ENCODE data around the gene ZSCAN31.
"Not testable (repeated sequence)": the region's sequence is repeated elsewhere in the genome, so short reads cannot be mapped to it uniquely, and the experiment has no call there.

The ZSCAN31 gene

GRCh38 chr6:28334286-28335039 is 1.5 kb downstream of the ZSCAN31 start:
- Histone ChIP-seq H3K9me3 (replicated peaks; ENCODE audit: low read length) (no peaks in the 10 kb centered on the region), H3K9ac (ENCODE audit: low read depth, low read length) (no peak overlapping the region), H3K4me1 (ENCODE audit: control insufficient read depth, insufficient read depth, low read length) (peaks cover 8% of the 10 kb centered on the region), H3K4me3 (ENCODE audit: low read length) (peak overlapping the region; percentile 84), H3K36me3 (ENCODE audit: insufficient read depth, low read length) (no peaks in the 10 kb centered on the region), H3K27me3 (ENCODE audit: control insufficient read depth, insufficient read depth, low read length) (no peaks in the 10 kb centered on the region), H3K4me2 (ENCODE audit: low read length) (peak overlapping the region; percentile 93)

- H3K9me3 ChIP-seq (replicated peaks; ENCODE audit: low read length), result no peaks in the 10 kb centered on the region
- H3K4me2 ChIP-seq (ENCODE audit: low read length), result no peak overlapping the region
- no peak overlapping the region for H3K4me3 ChIP-seq (ENCODE audit: low read length)
- H3K9ac ChIP-seq (ENCODE audit: low read depth, low read length), result no peak overlapping the region
- peaks cover 8% of the 10 kb centered on the region for H3K4me1 ChIP-seq (ENCODE audit: control insufficient read depth, insufficient read depth, low read length)
- no peaks in the 10 kb centered on the region for H3K36me3 ChIP-seq (ENCODE audit: insufficient read depth, low read length)
- H3K27me3 ChIP-seq (ENCODE audit: control insufficient read depth, insufficient read depth, low read length), result no peaks in the 10 kb centered on the region
These were observed 2.3 kb downstream of the ZSCAN31 start for GRCh38 chr6:28333599-28334018.

- Histone ChIP-seq H3K4me3 (ENCODE audit: low read length) (no peak overlapping the region), H3K27me3 (ENCODE audit: control insufficient read depth, insufficient read depth, low read length) (no peaks in the 10 kb centered on the region), H3K4me1 (ENCODE audit: control insufficient read depth, insufficient read depth, low read length) (peaks cover 8% of the 10 kb centered on the region), H3K9me3 (replicated peaks; ENCODE audit: low read length) (no peaks in the 10 kb centered on the region), H3K4me2 (ENCODE audit: low read length) (no peak overlapping the region), H3K36me3 (ENCODE audit: insufficient read depth, low read length) (no peaks in the 10 kb centered on the region), H3K9ac (ENCODE audit: low read depth, low read length) (no peak overlapping the region)
These were observed 2.9 kb downstream of the ZSCAN31 start for GRCh38 chr6:28333047-28333446.

GRCh38 chr6:28330041-28330440 is 5.9 kb downstream of the ZSCAN31 start:
- H3K9me3 ChIP-seq (replicated peaks; ENCODE audit: low read length), result peaks cover 15% of the 10 kb centered on the region
- H3K4me3 ChIP-seq (ENCODE audit: low read length), result no peak overlapping the region
- H3K9ac ChIP-seq (ENCODE audit: low read depth, low read length), result no peak overlapping the region
- H3K4me1 ChIP-seq (ENCODE audit: control insufficient read depth, insufficient read depth, low read length), result no peaks in the 10 kb centered on the region
- peaks cover 5% of the 10 kb centered on the region for H3K36me3 ChIP-seq (ENCODE audit: insufficient read depth, low read length)
- H3K4me2 ChIP-seq (ENCODE audit: low read length), result no peak overlapping the region
- no peaks in the 10 kb centered on the region for H3K27me3 ChIP-seq (ENCODE audit: control insufficient read depth, insufficient read depth, low read length)

DNA sequence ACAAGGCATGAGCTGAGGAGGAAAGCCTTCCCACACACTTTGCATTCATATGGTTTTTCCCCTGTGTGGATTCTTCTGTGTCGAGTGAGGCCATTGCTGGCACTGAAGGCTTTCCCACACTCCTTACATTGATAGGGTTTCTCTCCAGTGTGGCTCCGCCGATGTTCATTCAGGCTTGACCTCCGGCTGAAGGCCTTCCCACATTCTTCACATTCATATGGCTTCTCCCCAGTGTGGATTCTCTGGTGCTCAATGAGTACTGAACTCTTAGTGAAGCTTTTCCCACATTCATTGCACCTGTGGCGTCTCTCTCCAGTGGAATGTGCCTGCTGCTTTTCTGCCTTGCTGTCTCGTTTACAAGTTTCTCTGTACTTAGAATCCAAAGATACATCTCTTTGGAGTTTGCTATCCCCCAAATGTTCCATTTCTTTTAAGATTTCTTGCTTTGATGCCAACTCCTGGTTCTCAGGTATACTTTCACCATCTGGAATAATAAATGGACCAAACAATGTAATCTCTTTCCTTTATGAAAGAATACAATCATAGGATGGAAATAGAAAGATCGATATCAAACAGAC is 9.5 kb downstream of the ZSCAN31 start:
- H3K36me3 ChIP-seq (ENCODE audit: insufficient read depth, low read length), result peaks cover 5% of the 10 kb centered on the region
- no peak overlapping the region for H3K9ac ChIP-seq (ENCODE audit: low read depth, low read length)
- no peaks in the 10 kb centered on the region for H3K4me1 ChIP-seq (ENCODE audit: control insufficient read depth, insufficient read depth, low read length)
- H3K27me3 ChIP-seq (ENCODE audit: control insufficient read depth, insufficient read depth, low read length), result no peaks in the 10 kb centered on the region
- H3K9me3 ChIP-seq (replicated peaks; ENCODE audit: low read length), result peaks cover 15% of the 10 kb centered on the region
- H3K4me3 ChIP-seq (ENCODE audit: low read length), result no peak overlapping the region
- no peak overlapping the region for H3K4me2 ChIP-seq (ENCODE audit: low read length)

DNA sequence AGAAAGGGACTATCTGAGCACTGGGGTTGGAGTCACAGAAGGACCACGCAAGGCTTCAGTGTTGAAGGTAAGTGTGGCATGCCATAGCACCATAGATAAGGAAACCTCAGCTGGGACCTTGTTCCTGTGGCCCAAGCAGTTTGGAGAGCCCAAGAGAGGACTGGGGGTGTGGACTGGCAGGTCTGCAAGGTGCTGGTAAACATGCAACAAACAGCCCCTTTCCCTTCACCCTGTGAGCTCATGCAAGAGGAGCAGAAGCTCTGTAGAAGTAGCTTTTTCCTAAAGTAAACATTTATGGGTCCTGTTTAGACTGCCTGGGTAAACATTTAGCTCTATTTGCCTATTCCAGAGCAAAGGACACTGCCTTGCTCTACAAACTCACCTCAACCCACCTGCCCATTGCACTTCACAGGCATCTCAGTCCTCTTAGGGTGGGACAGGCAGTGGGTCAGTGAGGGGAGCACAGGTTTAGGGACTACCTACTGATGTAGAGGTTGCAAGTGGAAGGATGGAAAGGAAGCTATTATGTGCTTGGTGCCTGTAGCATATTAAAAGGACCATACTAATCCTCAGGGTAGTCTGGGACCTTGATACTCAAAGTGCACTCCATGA is 12.0 kb downstream of the ZSCAN31 start:
- no peaks in the 10 kb centered on the region for H3K4me1 ChIP-seq (ENCODE audit: control insufficient read depth, insufficient read depth, low read length)
- no peaks in the 10 kb centered on the region for H3K27me3 ChIP-seq (ENCODE audit: control insufficient read depth, insufficient read depth, low read length)
- H3K9me3 ChIP-seq (replicated peaks; ENCODE audit: low read length), result peaks cover 15% of the 10 kb centered on the region
- H3K4me3 ChIP-seq (ENCODE audit: low read length), result no peak overlapping the region
- peaks cover 5% of the 10 kb centered on the region for H3K36me3 ChIP-seq (ENCODE audit: insufficient read depth, low read length)
- H3K4me2 ChIP-seq (ENCODE audit: low read length), result no peak overlapping the region
- no peak overlapping the region for H3K9ac ChIP-seq (ENCODE audit: low read depth, low read length)

GRCh38 chr6:28322661-28323060 is 13.3 kb downstream of the ZSCAN31 start:
- Histone ChIP-seq H3K27me3 (ENCODE audit: control insufficient read depth, insufficient read depth, low read length) (no peaks in the 10 kb centered on the region), H3K36me3 (ENCODE audit: insufficient read depth, low read length) (peaks cover 5% of the 10 kb centered on the region), H3K4me1 (ENCODE audit: control insufficient read depth, insufficient read depth, low read length) (no peaks in the 10 kb centered on the region), H3K4me3 (ENCODE audit: low read length) (no peak overlapping the region), H3K9ac (ENCODE audit: low read depth, low read length) (no peak overlapping the region), H3K4me2 (ENCODE audit: low read length) (no peak overlapping the region), H3K9me3 (replicated peaks; ENCODE audit: low read length) (peaks cover 15% of the 10 kb centered on the region)

- not testable (repeated sequence) for H3K9me3 ChIP-seq (replicated peaks; ENCODE audit: low read length); H3K4me1 ChIP-seq (ENCODE audit: control insufficient read depth, insufficient read depth, low read length); H3K27me3 ChIP-seq (ENCODE audit: control insufficient read depth, insufficient read depth, low read length); H3K4me3 ChIP-seq (ENCODE audit: low read length); H3K9ac ChIP-seq (ENCODE audit: low read depth, low read length); H3K36me3 ChIP-seq (ENCODE audit: insufficient read depth, low read length); H3K4me2 ChIP-seq (ENCODE audit: low read length)
These were observed 18.1 kb downstream of the ZSCAN31 start for GRCh38 chr6:28317866-28318265.

DNA sequence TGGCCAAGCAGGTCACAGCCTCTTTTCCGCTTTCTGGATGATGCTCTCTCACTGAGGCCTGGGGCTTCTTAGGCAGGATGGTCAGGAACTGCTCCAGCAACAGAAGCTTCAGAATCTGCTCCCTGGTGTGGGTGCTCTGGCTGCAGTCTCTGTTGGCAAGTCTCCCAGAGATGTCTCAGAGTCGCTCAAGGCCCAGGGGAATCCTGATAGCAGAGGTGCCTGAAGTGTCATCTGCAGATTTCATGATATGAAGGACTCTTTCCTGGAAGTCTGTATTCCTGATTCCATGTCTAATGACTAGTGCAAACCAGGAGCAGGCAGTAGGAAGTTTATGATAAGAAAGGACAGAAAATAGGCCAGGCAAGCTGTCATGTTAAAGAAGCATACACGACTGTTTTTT is 20.3 kb downstream of the ZSCAN31 start:
- no peaks in the 10 kb centered on the region for H3K36me3 ChIP-seq (ENCODE audit: insufficient read depth, low read length)
- no peaks in the 10 kb centered on the region for H3K27me3 ChIP-seq (ENCODE audit: control insufficient read depth, insufficient read depth, low read length)
- H3K9me3 ChIP-seq (replicated peaks; ENCODE audit: low read length), result no peaks in the 10 kb centered on the region
- H3K9ac ChIP-seq (ENCODE audit: low read depth, low read length), result no peak overlapping the region
- H3K4me1 ChIP-seq (ENCODE audit: control insufficient read depth, insufficient read depth, low read length), result no peaks in the 10 kb centered on the region
- H3K4me3 ChIP-seq (ENCODE audit: low read length), result no peak overlapping the region
- H3K4me2 ChIP-seq (ENCODE audit: low read length), result no peak overlapping the region

- Histone ChIP-seq H3K27me3 (ENCODE audit: control insufficient read depth, insufficient read depth, low read length) (no peaks in the 10 kb centered on the region), H3K36me3 (ENCODE audit: insufficient read depth, low read length) (no peaks in the 10 kb centered on the region), H3K4me2 (ENCODE audit: low read length) (no peak overlapping the region), H3K4me1 (ENCODE audit: control insufficient read depth, insufficient read depth, low read length) (no peaks in the 10 kb centered on the region), H3K4me3 (ENCODE audit: low read length) (no peak overlapping the region), H3K9ac (ENCODE audit: low read depth, low read length) (no peak overlapping the region), H3K9me3 (replicated peaks; ENCODE audit: low read length) (no peaks in the 10 kb centered on the region)
These were observed 23.0 kb downstream of the ZSCAN31 start for GRCh38 chr6:28312939-28313338.

- Histone ChIP-seq H3K36me3 (ENCODE audit: insufficient read depth, low read length) (no peaks in the 10 kb centered on the region), H3K27me3 (ENCODE audit: control insufficient read depth, insufficient read depth, low read length) (no peaks in the 10 kb centered on the region)
These were observed 24.7 kb downstream of the ZSCAN31 start for GRCh38 chr6:28311139-28311823.

More at GRCh38 chr6:28311139-28311823, 24.7 kb downstream of the ZSCAN31 start:
- no peak overlapping the region for H3K4me2 ChIP-seq (ENCODE audit: low read length)
- H3K4me3 ChIP-seq (ENCODE audit: low read length), result no peak overlapping the region
- no peak overlapping the region for H3K9ac ChIP-seq (ENCODE audit: low read depth, low read length)
- H3K4me1 ChIP-seq (ENCODE audit: control insufficient read depth, insufficient read depth, low read length), result no peaks in the 10 kb centered on the region
- no peaks in the 10 kb centered on the region for H3K9me3 ChIP-seq (replicated peaks; ENCODE audit: low read length)

Measured in skeletal muscle satellite cell (primary cell).